GM19035 (cell line): ENCODE data around the gene GNG13.
"Not testable (repeated sequence)": the region's sequence is repeated elsewhere in the genome, so short reads cannot be mapped to it uniquely, and the experiment has no call there.

Source experiments
- ATAC-seq: cut with Tn5 transposase; IDR thresholded peaks from one replicate; pipeline ENCODE4 v1.9.1; 2021; ENCODE audit not compliant: unreplicated experiment

Gene GNG13

GRCh38 chr16:764184-764750, 36.3 kb downstream of the GNG13 start:
- ATAC-seq: no peak

DNA sequence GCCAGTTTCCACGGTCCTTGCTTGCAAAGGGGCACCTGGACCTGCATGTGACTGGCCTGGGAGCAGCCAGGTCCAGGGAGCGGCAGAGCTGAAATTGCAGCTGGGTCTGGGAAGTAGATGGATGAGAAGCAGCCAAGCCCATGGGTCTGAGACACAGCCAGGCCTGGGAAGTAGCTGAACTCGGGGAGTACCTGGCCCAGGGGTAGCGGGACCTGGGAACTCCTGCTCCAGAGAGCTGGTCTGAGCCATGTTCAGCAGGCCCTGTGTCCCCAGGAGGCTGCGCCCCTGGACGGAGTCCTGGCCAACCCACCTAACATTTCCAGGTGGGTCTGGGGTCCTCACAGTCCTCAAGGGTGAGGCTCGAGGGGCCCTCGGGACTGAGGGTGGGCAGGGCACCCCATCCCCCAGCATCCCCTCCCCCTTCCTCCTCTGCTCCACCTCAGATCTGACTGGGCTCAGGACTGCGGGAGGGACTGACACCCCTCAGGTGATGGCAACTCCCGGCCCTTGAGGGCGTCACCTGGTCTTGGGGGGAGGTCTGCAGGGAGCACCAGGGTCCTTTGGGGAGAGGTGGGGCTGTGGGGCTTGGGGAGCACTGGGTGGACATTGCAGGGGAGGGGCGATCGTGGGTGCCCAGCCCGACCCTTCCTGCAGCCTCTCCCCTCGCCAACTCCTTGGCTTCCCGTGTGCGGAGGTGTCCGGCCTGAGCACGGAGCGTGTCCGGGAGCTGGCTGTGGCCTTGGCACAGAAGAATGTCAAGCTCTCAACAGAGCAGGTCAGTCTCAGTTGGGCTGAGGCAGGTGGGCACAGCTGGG, 37.0 kb downstream of the GNG13 start:
- no peak for ATAC-seq

- ATAC-seq: no peak
Observed at GRCh38 chr16:762595-763268, 37.8 kb downstream of the GNG13 start.

- no peak for ATAC-seq
Observed at GRCh38 chr16:761625-762513, 38.7 kb downstream of the GNG13 start.

- no peak for ATAC-seq
Observed at GRCh38 chr16:760545-761343, 39.8 kb downstream of the GNG13 start, which contains the start of gene MSLN. Gene MSLN (plus strand): TSS chr16:760734. CDS start chr16:762681, 1,947 bp downstream.

DNA sequence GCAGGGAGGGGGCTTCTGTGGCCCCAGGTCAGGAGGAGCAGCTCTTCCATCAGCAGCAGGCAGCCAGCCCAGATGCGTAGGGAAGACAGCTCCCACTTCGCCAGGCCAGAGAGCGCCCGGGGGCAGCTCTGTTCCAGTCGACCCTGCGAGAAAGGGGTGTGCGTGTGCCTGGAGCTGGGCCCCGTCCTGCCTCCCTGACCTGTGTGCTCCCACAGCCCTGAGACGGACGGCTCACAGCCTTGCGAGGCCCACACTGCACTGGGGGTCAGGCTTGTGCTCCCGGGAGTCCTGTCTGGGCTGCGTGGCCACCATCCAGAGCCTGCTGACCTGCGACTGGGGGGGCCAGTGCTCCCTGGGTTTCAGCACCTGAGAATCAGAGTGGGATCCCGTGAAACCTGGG, 40.5 kb downstream of the GNG13 start:
- ATAC-seq: no peak

GRCh38 chr16:759110-759910, 41.2 kb downstream of the GNG13 start:
- no peak for ATAC-seq

GRCh38 chr16:756428-756827, 44.1 kb downstream of the GNG13 start:
- ATAC-seq: no peak

- no peak for ATAC-seq
Observed at GRCh38 chr16:754656-755055, 45.9 kb downstream of the GNG13 start.

GRCh38 chr16:754121-754607, 46.4 kb downstream of the GNG13 start:
- ATAC-seq: not testable (repeated sequence)

DNA sequence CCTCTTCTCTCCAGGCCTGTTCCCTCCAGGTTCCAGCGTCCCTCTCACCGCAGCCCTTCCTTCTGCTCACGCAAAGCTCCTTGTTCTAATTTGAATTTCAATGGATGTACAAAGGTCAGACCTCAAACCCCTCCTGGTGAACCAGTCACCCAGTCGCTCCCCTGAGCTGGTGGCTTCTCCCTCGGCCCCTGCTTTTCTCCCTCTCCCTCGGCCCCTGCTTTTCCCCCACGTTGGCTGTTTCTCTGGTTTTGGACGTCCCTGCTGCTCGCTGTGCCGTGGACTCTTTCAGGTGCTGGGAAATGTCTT, 48.6 kb downstream of the GNG13 start:
- no peak for ATAC-seq

GRCh38 chr16:751152-752006, 49.2 kb downstream of the GNG13 start:
- no peak for ATAC-seq

DNA sequence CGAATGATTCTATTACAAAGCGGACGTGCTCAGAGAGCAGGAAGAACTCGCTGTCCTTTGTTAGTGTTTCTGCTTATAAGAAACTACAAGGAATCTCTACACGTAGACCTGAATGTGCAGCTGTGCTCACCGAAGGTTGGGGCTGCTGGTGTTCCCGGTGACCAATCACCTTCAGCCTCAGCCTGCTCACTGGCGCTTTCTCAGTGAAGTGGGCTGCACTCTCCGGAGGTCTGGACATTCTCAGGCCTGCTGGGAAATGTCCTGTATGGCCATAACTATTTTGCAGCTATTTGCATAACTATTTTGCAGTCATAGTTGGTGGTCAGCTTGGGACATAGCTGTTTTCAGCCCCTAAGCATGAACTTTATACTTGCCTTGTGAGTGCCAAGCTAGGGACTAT, 50.0 kb downstream of the GNG13 start:
- no peak for ATAC-seq

DNA sequence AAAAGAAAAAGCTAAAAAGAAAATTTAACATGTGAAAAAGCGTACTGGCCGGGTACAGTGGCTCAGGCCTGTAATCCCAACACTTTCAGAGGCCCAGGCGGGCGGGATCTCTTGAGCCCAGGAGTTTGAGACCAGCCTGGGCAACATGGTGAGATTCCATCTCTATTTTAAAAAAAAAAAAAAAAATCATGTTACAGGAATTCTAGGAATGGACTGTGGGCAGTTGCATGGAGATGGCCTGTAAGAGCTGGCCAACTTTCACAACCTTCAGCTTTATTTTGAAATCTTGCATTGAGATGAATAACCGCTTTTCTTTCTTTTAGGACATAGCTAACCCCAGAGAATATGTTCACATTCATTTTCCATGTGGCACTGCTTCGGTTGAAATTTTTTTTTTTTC, 51.5 kb downstream of the GNG13 start:
- ATAC-seq: no peak
